ENCODE measurements around the gene VSTM2L. TPM values are rescaled to one million over a fixed set of nuclear protein-coding genes. Genes with fewer than 3 reads are reported as not detected.

Gene VSTM2L
- total and polyA plus RNA-seq, 9 of the 15 experiments (the other 6 are each of a cell fraction or from before 2014, with no cell fraction given) = not detected

DNA sequence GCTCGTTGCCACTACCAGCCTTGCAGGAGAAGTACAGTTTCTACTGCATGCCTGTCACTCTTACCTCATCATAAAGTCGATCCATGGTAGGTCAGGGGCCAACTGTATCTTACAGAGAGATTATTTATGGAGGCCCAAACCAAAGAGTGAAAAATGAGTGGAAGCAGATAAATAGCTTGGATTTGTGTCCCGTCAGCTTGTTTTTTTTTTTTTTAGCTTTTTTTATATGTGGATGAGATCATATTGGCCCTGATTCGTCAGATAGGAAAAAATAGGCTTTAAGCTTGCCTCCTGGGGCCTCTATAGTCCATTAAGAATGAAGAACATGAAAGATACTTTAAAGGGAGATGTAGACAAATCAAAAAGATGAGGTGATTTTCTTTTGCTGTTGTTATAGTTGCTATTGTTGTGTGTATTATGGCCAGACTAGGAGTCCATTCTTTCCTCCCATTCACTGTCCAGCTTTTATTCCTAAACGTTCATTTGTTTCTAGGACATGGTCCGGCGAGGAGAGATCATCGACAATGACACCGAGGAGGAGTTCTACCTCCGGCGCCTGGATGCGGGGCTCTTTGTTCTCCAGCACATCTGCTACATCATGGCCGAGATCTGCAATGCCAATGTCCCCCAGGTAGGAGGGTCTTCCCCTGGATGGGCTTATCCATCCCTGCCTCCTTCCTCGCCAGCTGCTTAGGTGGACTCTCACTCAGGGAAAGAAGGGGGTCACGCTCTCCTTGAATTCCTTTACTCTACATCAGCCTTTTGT, 43.3 kb upstream of the VSTM2L start:
- Histone ChIP-seq H2AFZ (ENCODE audit: low read depth, low read length) (no peak overlapping the region), H3K4me3 (no peak overlapping the region), H3K9ac (ENCODE audit: insufficient read depth in 1 of 2, low read depth in 2 of 2, low read length in 2 of 2) (no peak overlapping the region), H3K9me3 (replicated peaks; ENCODE audit: control insufficient read depth, insufficient read depth, low read depth, low read length) (no peaks in the 10 kb centered on the region), H3K36me3 (ENCODE audit: control insufficient read depth, insufficient read depth, low read length) (peaks cover 16% of the 10 kb centered on the region; the same call in 1 of the 3 replicates), H3K79me2 (ENCODE audit: control insufficient read depth, insufficient read depth, low read length) (no peaks in the 10 kb centered on the region), H3K27me3 (ENCODE audit: control insufficient read depth in 2 of 2, insufficient read depth in 2 of 2, low read length in 2 of 2) (no peaks in the 10 kb centered on the region), H3K27ac (ENCODE audit: extremely low read depth, low read depth, low read length) (no peak overlapping the region), H4K20me1 (replicated peaks; ENCODE audit: control insufficient read depth, insufficient read depth, low read length) (no peaks in the 10 kb centered on the region), H3K9me1 (ENCODE audit: control insufficient read depth, insufficient read depth, low read length) (no peaks in the 10 kb centered on the region), H3K4me2 (ENCODE audit: insufficient read depth, low read length) (no peak overlapping the region), H3K4me1 (replicated peaks in 1 of 2; ENCODE audit: control insufficient read depth in 2 of 2, insufficient read depth in 2 of 2, low read length in 2 of 2) (no peaks in the 10 kb centered on the region)
- BruUV-seq (replicated peaks) = no TSS peak
- intact Hi-C loops (cut with micrococcal nuclease) (no loop called here), in situ Hi-C loops (cut with MboI) (no loop called here)
- ATAC-seq (no peak), DNase-seq (ENCODE audit: extremely low read depth in 1 of 4, low spot score in 3 of 4) (no peak), FAIRE-seq (no peak)
- 85% methylated on average over 12 of the region's 15 CpGs for WGBS (ENCODE audit: insufficient coverage, low coverage, missing lambda C conversion rate)
- CTCF ChIA-PET (ENCODE audit: low intra/inter-chr PET ratio) = no interaction called here
- TF ChIP-seq FUS (optimal IDR thresholded peaks at IDR 0.05; ENCODE audit: low read depth, low read length) (no peak), ERF (CRISPR knock-in tag; IDR thresholded peaks at IDR 0.05) (no peak), ZSCAN29 (IDR thresholded peaks at IDR 0.05) (no peak), NR1H2 (CRISPR knock-in tag; IDR thresholded peaks at IDR 0.05) (no peak), MCM3 (IDR thresholded peaks at IDR 0.05) (no peak), C11orf30 (IDR thresholded peaks at IDR 0.05; ENCODE audit: low read depth) (0 out of 2 replicates have a peak, but pooled peaks have one; percentile 12), ZNF316 (IDR thresholded peaks at IDR 0.05) (peak; percentile 56)
- POLR2A ChIA-PET = interaction anchor here (0.6 kb wide), 1 partner anchor 26 kb away, joined by 3 read pairs; no protein-coding TSS in a partner anchor

DNA sequence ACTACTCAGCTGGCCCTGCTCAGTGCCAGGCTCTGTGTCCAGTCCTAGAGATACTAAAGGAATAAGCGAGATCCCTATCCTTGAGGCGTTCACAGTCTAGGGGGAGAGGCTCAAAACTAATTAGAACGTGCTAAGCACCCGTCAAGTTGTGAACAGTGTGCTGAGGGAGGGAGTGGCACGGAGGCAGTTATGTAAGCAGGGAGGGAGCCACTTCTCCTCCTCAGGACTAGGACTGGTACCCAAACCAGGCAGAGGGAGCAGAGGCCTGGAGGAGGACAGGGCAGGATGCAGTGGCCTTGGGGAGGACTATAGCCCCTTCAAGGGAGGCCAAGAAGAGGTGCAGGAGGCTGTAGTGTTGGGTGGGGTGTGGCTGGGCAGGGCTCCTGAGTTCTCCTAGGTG, 39.6 kb upstream of the VSTM2L start:
- Histone ChIP-seq H4K20me1 (replicated peaks; ENCODE audit: control insufficient read depth, insufficient read depth, low read length) (no peaks in the 10 kb centered on the region), H3K27me3 (ENCODE audit: control insufficient read depth in 2 of 2, insufficient read depth in 2 of 2, low read length in 2 of 2) (no peaks in the 10 kb centered on the region), H3K9me3 (replicated peaks; ENCODE audit: control insufficient read depth, insufficient read depth, low read depth, low read length) (no peaks in the 10 kb centered on the region), H2AFZ (ENCODE audit: low read depth, low read length) (no peak overlapping the region), H3K27ac (ENCODE audit: extremely low read depth, low read depth, low read length) (no peak overlapping the region), H3K4me1 (replicated peaks in 1 of 2; ENCODE audit: control insufficient read depth in 2 of 2, insufficient read depth in 2 of 2, low read length in 2 of 2) (no peaks in the 10 kb centered on the region; a peak in 1 of 5 replicates), H3K36me3 (ENCODE audit: control insufficient read depth, insufficient read depth, low read length) (peaks cover 16% of the 10 kb centered on the region; the same call in 2 of the 3 replicates), H3K9ac (ENCODE audit: insufficient read depth in 1 of 2, low read depth in 2 of 2, low read length in 2 of 2) (no peak overlapping the region), H3K4me2 (ENCODE audit: insufficient read depth, low read length) (no peak overlapping the region), H3K9me1 (ENCODE audit: control insufficient read depth, insufficient read depth, low read length) (no peaks in the 10 kb centered on the region), H3K4me3 (no peak overlapping the region), H3K79me2 (ENCODE audit: control insufficient read depth, insufficient read depth, low read length) (no peaks in the 10 kb centered on the region)
- CTCF ChIA-PET (ENCODE audit: low intra/inter-chr PET ratio) = no interaction called here
- DNase-seq (ENCODE audit: extremely low read depth in 1 of 4, low spot score in 3 of 4) (no peak), ATAC-seq (no peak), FAIRE-seq (no peak)
- POLR2A ChIA-PET = no interaction called here
- BruUV-seq (replicated peaks) = no TSS peak
- in situ Hi-C loops (cut with MboI) (no loop called here), intact Hi-C loops (cut with micrococcal nuclease) (no loop called here)
- WGBS (ENCODE audit: insufficient coverage, low coverage, missing lambda C conversion rate) = 68% methylated on average over 5 of the region's 5 CpGs
- TF ChIP-seq POLR2AphosphoS2 (IDR thresholded peaks at IDR 0.05; ENCODE audit: low read length) (no peak), ZNF197 (CRISPR knock-in tag; IDR thresholded peaks at IDR 0.05; ENCODE audit: low read depth) (no peak), CREBBP (IDR thresholded peaks at IDR 0.05; ENCODE audit: low read depth, low read length) (no peak), HBP1 (CRISPR knock-in tag; IDR thresholded peaks at IDR 0.05) (no peak), ZNF57 (CRISPR knock-in tag; IDR thresholded peaks at IDR 0.05) (no peak), MAFF (IDR thresholded peaks at IDR 0.05; ENCODE audit: low read length) (no peak), KLF10 (CRISPR knock-in tag; IDR thresholded peaks at IDR 0.05) (no peak), ADNP (tag; IDR thresholded peaks at IDR 0.05) (no peak), HMG20B (CRISPR knock-in tag; IDR thresholded peaks at IDR 0.05) (no peak), LEF1 (IDR thresholded peaks at IDR 0.05) (no peak), RBFOX2 (IDR thresholded peaks at IDR 0.05; ENCODE audit: low read depth, low read length) (no peak)

Measured in K562 (cell line).